Nephron progenitor cell (in vitro differentiated cells): ENCODE results near the gene SLC9A1.

Experiments
- DNase-seq: peaks from one replicate; pipeline ENCODE4 v3.0.0; 2021
- H3K27ac Mint-ChIP-seq: 2 replicates; pipeline ENCODE4 v1.8.0; 2021; ENCODE audit warnings: mild to moderate bottlenecking, moderate library complexity, mixed read lengths
- H3K27me3 Mint-ChIP-seq: 2 replicates; pipeline ENCODE4 v1.8.0; 2021; ENCODE audit warnings: mild to moderate bottlenecking, low read depth, mixed read lengths; ENCODE audit not compliant: poor library complexity
- H3K36me3 Mint-ChIP-seq: 2 replicates; pipeline ENCODE4 v1.8.0; 2021; ENCODE audit warnings: low read depth, mixed read lengths
- H3K4me1 Mint-ChIP-seq: 2 replicates; pipeline ENCODE4 v1.8.0; 2021; ENCODE audit warnings: mixed read lengths
- H3K4me3 Mint-ChIP-seq: 2 replicates; pipeline ENCODE4 v1.8.0; 2021; ENCODE audit warnings: mild to moderate bottlenecking, moderate library complexity, mixed read lengths
- H3K9me3 Mint-ChIP-seq: 2 replicates; pipeline ENCODE4 v1.8.0; 2021; ENCODE audit warnings: mild to moderate bottlenecking, moderate library complexity, mixed read lengths
- CTCF ChIP-seq: fragments of 200-600 bp; sonication (generic); IDR thresholded peaks from 2 replicates; pipeline ENCODE4 v1.5.0; 2021; ENCODE audit warnings: antibody characterized with exemption

SLC9A1 gene

GRCh38 chr1:27153927-27154358 is 982 bp downstream of the SLC9A1 start:
- no peaks in the 10 kb centered on the region for H3K27me3 Mint-ChIP-seq
- no peaks in the 10 kb centered on the region for H3K36me3 Mint-ChIP-seq
- H3K4me1 Mint-ChIP-seq = peaks cover 52% of the 10 kb centered on the region
- peak overlapping the region; percentile 46 for H3K27ac Mint-ChIP-seq
- no peak for DNase-seq
- peaks cover 5% of the 10 kb centered on the region for H3K9me3 Mint-ChIP-seq
- peak overlapping the region; percentile 93 for H3K4me3 Mint-ChIP-seq
- no peak for TF ChIP-seq CTCF

- Mint-ChIP-seq H3K4me3 (peak overlapping the region; percentile 93), H3K36me3 (no peaks in the 10 kb centered on the region), H3K9me3 (peaks cover 5% of the 10 kb centered on the region), H3K27ac (peak overlapping the region; percentile 12), H3K4me1 (peaks cover 54% of the 10 kb centered on the region), H3K27me3 (no peaks in the 10 kb centered on the region)
- no peak for TF ChIP-seq CTCF
- peak; percentile 47 for DNase-seq
Measured at GRCh38 chr1:27153549-27153886, 1.4 kb downstream of the SLC9A1 start.

GRCh38 chr1:27152829-27153548 is 1.9 kb downstream of the SLC9A1 start:
- Mint-ChIP-seq H3K4me1 (peaks cover 59% of the 10 kb centered on the region), H3K36me3 (no peaks in the 10 kb centered on the region)
- no peak for TF ChIP-seq CTCF

GRCh38 chr1:27152004-27152828 is 2.7 kb downstream of the SLC9A1 start:
- H3K27ac Mint-ChIP-seq = no peak overlapping the region
- TF ChIP-seq CTCF = no peak
- no peaks in the 10 kb centered on the region for H3K27me3 Mint-ChIP-seq
- H3K4me3 Mint-ChIP-seq = peak overlapping the region; percentile 93
- H3K36me3 Mint-ChIP-seq = no peaks in the 10 kb centered on the region
- no peak for DNase-seq
- H3K4me1 Mint-ChIP-seq = peaks cover 60% of the 10 kb centered on the region
- peaks cover 5% of the 10 kb centered on the region for H3K9me3 Mint-ChIP-seq

More at GRCh38 chr1:27152829-27153548, 1.9 kb downstream of the SLC9A1 start:
- no peak for DNase-seq
- H3K27me3 Mint-ChIP-seq = no peaks in the 10 kb centered on the region
- H3K27ac Mint-ChIP-seq = peak overlapping the region; percentile 12
- peaks cover 5% of the 10 kb centered on the region for H3K9me3 Mint-ChIP-seq
- peak overlapping the region; percentile 93 for H3K4me3 Mint-ChIP-seq

GRCh38 chr1:27150641-27151040 is 4.3 kb downstream of the SLC9A1 start:
- no peak for DNase-seq
- Mint-ChIP-seq H3K4me3 (no peak overlapping the region), H3K36me3 (no peaks in the 10 kb centered on the region), H3K27me3 (no peaks in the 10 kb centered on the region), H3K4me1 (peaks cover 69% of the 10 kb centered on the region), H3K27ac (no peak overlapping the region), H3K9me3 (peaks cover 5% of the 10 kb centered on the region)
- no peak for TF ChIP-seq CTCF
